Measurements from ENCODE around the gene PDE4D. TPM values are rescaled to one million over a fixed set of nuclear protein-coding genes. Genes with fewer than 3 reads are reported as not detected.

The PDE4D gene
- total RNA-seq, 1 experiment from 2014 or later: 11.6 TPM

GRCh38 chr5:59720063-59720462 lies 173.5 kb downstream of the PDE4D start:
- Mint-ChIP-seq H3K9me3 (ENCODE audit: low read depth, unreplicated experiment) (no peaks in the 10 kb centered on the region), H3K4me3 (ENCODE audit: low read depth, unreplicated experiment) (no peak overlapping the region), H3K4me1 (ENCODE audit: low read depth, unreplicated experiment) (peaks cover 5% of the 10 kb centered on the region), H3K27ac (ENCODE audit: unreplicated experiment) (no peak overlapping the region), H3K36me3 (ENCODE audit: insufficient read depth, unreplicated experiment) (peaks cover 2% of the 10 kb centered on the region), H3K27me3 (ENCODE audit: unreplicated experiment) (no peaks in the 10 kb centered on the region)
- TF ChIP-seq CTCF (IDR thresholded peaks at IDR 0.05; ENCODE audit: unreplicated experiment): no peak
- intact Hi-C loops (cut with micrococcal nuclease; ENCODE audit: unreplicated experiment): loop anchor here (5.0 kb wide), 1 partner anchor 213 kb away; no protein-coding TSS in a partner anchor
- BruUV-seq (replicated peaks): no TSS peak
- no peak for DNase-seq
- CTCF ChIA-PET: no interaction called here

- BruUV-seq (replicated peaks): no TSS peak
Measured at GRCh38 chr5:59716966-59717500, 176.5 kb downstream of the PDE4D start.

GRCh38 chr5:59716029-59716428 lies 177.5 kb downstream of the PDE4D start:
- H3K4me1 Mint-ChIP-seq (ENCODE audit: low read depth, unreplicated experiment): no peaks in the 10 kb centered on the region
- intact Hi-C loops (cut with micrococcal nuclease; ENCODE audit: unreplicated experiment): no loop called here
- CTCF ChIA-PET: no interaction called here
- no TSS peak for BruUV-seq (replicated peaks)
- H3K27me3 Mint-ChIP-seq (ENCODE audit: unreplicated experiment): no peaks in the 10 kb centered on the region
- TF ChIP-seq CTCF (IDR thresholded peaks at IDR 0.05; ENCODE audit: unreplicated experiment): no peak
- H3K9me3 Mint-ChIP-seq (ENCODE audit: low read depth, unreplicated experiment): peaks cover 2% of the 10 kb centered on the region
- H3K27ac Mint-ChIP-seq (ENCODE audit: unreplicated experiment): no peak overlapping the region
- no peak overlapping the region for H3K4me3 Mint-ChIP-seq (ENCODE audit: low read depth, unreplicated experiment)
- no peak for DNase-seq
- no peaks in the 10 kb centered on the region for H3K36me3 Mint-ChIP-seq (ENCODE audit: insufficient read depth, unreplicated experiment)

More at GRCh38 chr5:59716966-59717500, 176.5 kb downstream of the PDE4D start:
- Mint-ChIP-seq H3K36me3 (ENCODE audit: insufficient read depth, unreplicated experiment) (no peaks in the 10 kb centered on the region), H3K9me3 (ENCODE audit: low read depth, unreplicated experiment) (peaks cover 2% of the 10 kb centered on the region), H3K27ac (ENCODE audit: unreplicated experiment) (no peak overlapping the region), H3K4me1 (ENCODE audit: low read depth, unreplicated experiment) (no peaks in the 10 kb centered on the region), H3K27me3 (ENCODE audit: unreplicated experiment) (no peaks in the 10 kb centered on the region), H3K4me3 (ENCODE audit: low read depth, unreplicated experiment) (no peak overlapping the region)
- CTCF ChIA-PET: no interaction called here
- intact Hi-C loops (cut with micrococcal nuclease; ENCODE audit: unreplicated experiment): no loop called here
- TF ChIP-seq CTCF (IDR thresholded peaks at IDR 0.05; ENCODE audit: unreplicated experiment): no peak
- no peak for DNase-seq

- Mint-ChIP-seq H3K27ac (ENCODE audit: unreplicated experiment) (no peak overlapping the region), H3K4me3 (ENCODE audit: low read depth, unreplicated experiment) (no peak overlapping the region), H3K4me1 (ENCODE audit: low read depth, unreplicated experiment) (peaks cover under 1% of the 10 kb centered on the region), H3K36me3 (ENCODE audit: insufficient read depth, unreplicated experiment) (no peaks in the 10 kb centered on the region), H3K9me3 (ENCODE audit: low read depth, unreplicated experiment) (peaks cover 2% of the 10 kb centered on the region), H3K27me3 (ENCODE audit: unreplicated experiment) (no peaks in the 10 kb centered on the region)
- no peak for DNase-seq
- intact Hi-C loops (cut with micrococcal nuclease; ENCODE audit: unreplicated experiment): no loop called here
- CTCF ChIA-PET: no interaction called here
- no peak for TF ChIP-seq CTCF (IDR thresholded peaks at IDR 0.05; ENCODE audit: unreplicated experiment)
- no TSS peak for BruUV-seq (replicated peaks)
Measured at GRCh38 chr5:59715228-59715627, 178.3 kb downstream of the PDE4D start.

Data from Calu3 (cell line).